Suprapubic skin (tissue), 4 donors: ENCODE measurements around the gene TNRC6B. TPM values are rescaled to one million over a fixed set of nuclear protein-coding genes. Genes with fewer than 3 reads are reported as not detected.

Experiments
- DNase-seq, 2 donors: peaks; one replicate each; pipeline ENCODE4 v3.0.0-alpha.2; 2019; ENCODE audit warnings: low spot score in 2 of 2
- H3K27ac ChIP-seq: fragments of 200-600 bp; sonication (generic); one replicate; pipeline ENCODE4 v1.5.1; 2019
- H3K27me3 ChIP-seq: fragments of 200-600 bp; sonication (generic); one replicate; pipeline ENCODE4 v1.5.1; 2019
- H3K36me3 ChIP-seq: fragments of 200-600 bp; sonication (generic); one replicate; pipeline ENCODE4 v1.5.1; 2019
- H3K4me1 ChIP-seq: fragments of 200-600 bp; sonication (generic); one replicate; pipeline ENCODE4 v1.5.1; 2019
- H3K4me3 ChIP-seq: fragments of 200-600 bp; sonication (generic); one replicate; pipeline ENCODE4 v1.5.1; 2019; ENCODE audit warnings: mild to moderate bottlenecking
- H3K9me3 ChIP-seq: fragments of 200-600 bp; sonication (generic); one replicate; pipeline ENCODE4 v1.5.1; 2019
- CTCF ChIP-seq, 2 donors: fragments of 200-600 bp in 1 of 2; fragments of 450-650 bp in 1 of 2; sonication (generic) in 1 of 2; IDR thresholded peaks; one replicate each; pipeline ENCODE4 v1.5.1; 2016 to 2019; ENCODE audit warnings: antibody characterized with exemption in 2 of 2, mild to moderate bottlenecking in 1 of 2, moderate library complexity in 1 of 2
- EP300 ChIP-seq: sonication (generic); formaldehyde crosslinking; IDR thresholded peaks from one replicate; pipeline ENCODE4 v1.6.1; 2017; ENCODE audit warnings: antibody characterized with exemption
- POLR2A ChIP-seq, 2 donors: fragments of 450-650 bp; IDR thresholded peaks; one replicate each; pipeline ENCODE4 v1.6.1; 2017; ENCODE audit warnings: antibody characterized with exemption in 2 of 2, mild to moderate bottlenecking in 2 of 2, moderate library complexity in 2 of 2
- POLR2AphosphoS5 ChIP-seq, 3 donors: sonication (generic); formaldehyde crosslinking; IDR thresholded peaks; one replicate each; pipeline ENCODE4 v1.6.1; 2017; ENCODE audit warnings: antibody characterized with exemption in 3 of 3
- WGBS: methylation state at CpG from one replicate; pipeline ENCODE4 v1.1.5; 2018; 5-methylcytosine and 5-hydroxymethylcytosine counted together
- total RNA-seq, 4 donors: library from RNA; depleted of rRNA; stranded (reverse); fragments of >200 nt; gene quantifications; one replicate each; pipeline ENCODE4 v1.1.0, GENCODE V29; 2016

Gene TNRC6B
- total RNA-seq, 4 donors from 2014 or later = 44.2 to 179 (median 55.5) TPM

GRCh38 chr22:40244586-40244985 lies 66.9 kb downstream of the TNRC6B start:
- H3K27ac ChIP-seq = no peak overlapping the region
- no peaks in the 10 kb centered on the region for H3K9me3 ChIP-seq
- H3K27me3 ChIP-seq = no peaks in the 10 kb centered on the region
- 91% methylated on average over 3 of the region's 3 CpGs for WGBS
- no peak overlapping the region for H3K4me3 ChIP-seq
- peaks cover 9% of the 10 kb centered on the region for H3K36me3 ChIP-seq
- peaks cover 13% of the 10 kb centered on the region for H3K4me1 ChIP-seq
- no peak for DNase-seq
- TF ChIP-seq EP300 (no peak), POLR2AphosphoS5 (IDR thresholded peaks at IDR 0.05) (no peak), CTCF (IDR thresholded peaks at IDR 0.05) (no peak), POLR2A (IDR thresholded peaks at IDR 0.05) (no peak)

- WGBS = 86% methylated on average over 6 of the region's 6 CpGs
- Histone ChIP-seq H3K4me1 (peaks cover 7% of the 10 kb centered on the region), H3K4me3 (no peak overlapping the region), H3K9me3 (no peaks in the 10 kb centered on the region), H3K36me3 (peaks cover 9% of the 10 kb centered on the region), H3K27me3 (no peaks in the 10 kb centered on the region), H3K27ac (no peak overlapping the region)
- TF ChIP-seq CTCF (IDR thresholded peaks at IDR 0.05) = no peak
- TF ChIP-seq POLR2A (IDR thresholded peaks at IDR 0.05) = no peak
- TF ChIP-seq EP300 = no peak
- no peak for TF ChIP-seq POLR2AphosphoS5 (IDR thresholded peaks at IDR 0.05)
- no peak for DNase-seq
Observed at GRCh38 chr22:40247976-40248375, 70.3 kb downstream of the TNRC6B start.

GRCh38 chr22:40249286-40249685 lies 71.6 kb downstream of the TNRC6B start:
- no peaks in the 10 kb centered on the region for H3K4me1 ChIP-seq
- H3K9me3 ChIP-seq = no peaks in the 10 kb centered on the region
- WGBS = 53% methylated on average over 3 of the region's 3 CpGs
- H3K27ac ChIP-seq = no peak overlapping the region
- no peak overlapping the region for H3K4me3 ChIP-seq
- no peak for TF ChIP-seq POLR2AphosphoS5 (IDR thresholded peaks at IDR 0.05)
- TF ChIP-seq CTCF (IDR thresholded peaks at IDR 0.05) = no peak
- no peak for TF ChIP-seq EP300
- no peak for TF ChIP-seq POLR2A (IDR thresholded peaks at IDR 0.05)
- no peak for DNase-seq
- peaks cover 9% of the 10 kb centered on the region for H3K36me3 ChIP-seq
- no peaks in the 10 kb centered on the region for H3K27me3 ChIP-seq

GRCh38 chr22:40250608-40251007 lies 72.9 kb downstream of the TNRC6B start:
- no peaks in the 10 kb centered on the region for H3K9me3 ChIP-seq
- no peak overlapping the region for H3K4me3 ChIP-seq
- TF ChIP-seq EP300 (no peak), POLR2AphosphoS5 (IDR thresholded peaks at IDR 0.05) (no peak), POLR2A (IDR thresholded peaks at IDR 0.05) (no peak), CTCF (IDR thresholded peaks at IDR 0.05) (no peak)
- no peak overlapping the region for H3K27ac ChIP-seq
- H3K4me1 ChIP-seq = no peaks in the 10 kb centered on the region
- H3K27me3 ChIP-seq = no peaks in the 10 kb centered on the region
- H3K36me3 ChIP-seq = peaks cover 9% of the 10 kb centered on the region
- WGBS = 98% methylated on average over 3 of the region's 3 CpGs
- DNase-seq = no peak

GRCh38 chr22:40251106-40251505 lies 73.4 kb downstream of the TNRC6B start:
- H3K9me3 ChIP-seq = no peaks in the 10 kb centered on the region
- TF ChIP-seq EP300 (no peak), CTCF (IDR thresholded peaks at IDR 0.05) (no peak), POLR2AphosphoS5 (IDR thresholded peaks at IDR 0.05) (no peak), POLR2A (IDR thresholded peaks at IDR 0.05) (no peak)
- H3K27ac ChIP-seq = no peak overlapping the region
- no peak overlapping the region for H3K4me3 ChIP-seq
- DNase-seq = no peak
- no peaks in the 10 kb centered on the region for H3K27me3 ChIP-seq
- no peaks in the 10 kb centered on the region for H3K4me1 ChIP-seq
- H3K36me3 ChIP-seq = peaks cover 9% of the 10 kb centered on the region
- WGBS = 100% methylated on average over 4 of the region's 4 CpGs
